K562 (cell line): Measurements from ENCODE around the gene PRKCE. TPM values are rescaled to one million over a fixed set of nuclear protein-coding genes. Genes with fewer than 3 reads are reported as not detected.

Experiments
- BCL6 ChIP-seq: fragments of 250-450 bp; sonication (Bioruptor Pico); IDR thresholded peaks from 2 replicates; pipeline ENCODE4 v1.4.0; 2020
- CBX2 ChIP-seq: fragments of 200-600 bp; sonication (generic); IDR thresholded peaks from one replicate; pipeline ENCODE4 v1.6.1; 2012; ENCODE audit warnings: mild to moderate bottlenecking, low read length, inconsistent platforms; ENCODE audit not compliant: insufficient read depth, poor library complexity, severe bottlenecking
- EHMT2 ChIP-seq: fragments of 450-650 bp; IDR thresholded peaks from 2 replicates; pipeline ENCODE4 v1.6.1; 2018; ENCODE audit warnings: antibody characterized with exemption
- FOSL1 ChIP-seq: fragments of 200-800 bp; sonication (Bioruptor generic); conservative IDR thresholded peaks from 2 replicates; pipeline ENCODE4 v1.6.1; 2016; ENCODE audit warnings: missing genetic modification characterization, missing compliant biosample characterization
- HDAC8 ChIP-seq: fragments of 450-650 bp; IDR thresholded peaks from 2 replicates; pipeline ENCODE4 v1.6.1; 2016; ENCODE audit warnings: mild to moderate bottlenecking, missing genetic modification characterization, moderate library complexity, missing compliant biosample characterization
- HMGN3 ChIP-seq: IDR thresholded peaks from 2 replicates; pipeline ENCODE4 v1.6.1; 2011; ENCODE audit warnings: borderline replicate concordance, low read depth, mild to moderate bottlenecking, mixed read lengths, low read length; ENCODE audit not compliant: insufficient read length; ENCODE audit errors: extremely low read depth
- MCM3 ChIP-seq: fragments of 450-650 bp; IDR thresholded peaks from 2 replicates; pipeline ENCODE4 v1.6.1; 2016
- MLLT1 ChIP-seq, 2 experiments: fragments of 450-650 bp; IDR thresholded peaks; 2 replicates each; pipeline ENCODE4 v1.6.1; 2016
- MLX ChIP-seq, 2 experiments: fragments of 450-650 bp in 1 of 2; sonication (generic) in 1 of 2; formaldehyde crosslinking; conservative IDR thresholded peaks; 2 replicates each; pipeline versions ENCODE4 v1.4.0 to v1.8.1; 2020 to 2022; ENCODE audit warnings: mild to moderate bottlenecking in 1 of 2, missing genetic modification reagents in 1 of 2
- MYC ChIP-seq, 2 experiments: fragments of 250-450 bp in 1 of 2; sonication (Bioruptor Pico) in 1 of 2; IDR thresholded peaks; 2 replicates each; pipeline versions ENCODE4 v1.5.1 to v1.6.1; 2012 to 2021; ENCODE audit warnings: low read depth in 2 of 2, borderline replicate concordance in 1 of 2, improper control_type of control experiment in 1 of 2, low read length in 1 of 2, mild to moderate bottlenecking in 1 of 2, moderate library complexity in 1 of 2
- MYNN ChIP-seq, 2 experiments: sonication (generic); formaldehyde crosslinking in 1 of 2; IDR thresholded peaks; 2 replicates each; pipeline versions ENCODE4 v1.5.0 to v1.6.1; 2016 to 2020; ENCODE audit warnings: antibody characterized with exemption in 1 of 2, missing genetic modification reagents in 1 of 2
- NEUROD1 ChIP-seq: fragments of 150-350 bp; IDR thresholded peaks from 2 replicates; pipeline ENCODE4 v1.6.1; 2014; ENCODE audit warnings: borderline replicate concordance, low read length, low read depth; ENCODE audit not compliant: partially characterized antibody
- NFXL1 ChIP-seq: fragments of 450-650 bp; formaldehyde crosslinking; IDR thresholded peaks from 2 replicates; pipeline ENCODE4 v1.4.0; 2021; ENCODE audit warnings: mild to moderate bottlenecking
- RBFOX2 ChIP-seq: fragments of 200-400 bp; formaldehyde crosslinking; IDR thresholded peaks from 2 replicates; pipeline ENCODE4 v1.6.1; 2017; ENCODE audit warnings: low read depth, mild to moderate bottlenecking, low read length, moderate library complexity
- RFX5 ChIP-seq: IDR thresholded peaks from 2 replicates; pipeline ENCODE4 v1.6.1; 2011; ENCODE audit warnings: low read depth, mild to moderate bottlenecking, improper control_type of control experiment, low read length
- SAP30 ChIP-seq: fragments of 200-600 bp; sonication (generic); IDR thresholded peaks from 2 replicates; pipeline ENCODE4 v1.6.1; 2012; ENCODE audit warnings: borderline replicate concordance, low read depth, mild to moderate bottlenecking, moderate library complexity, low read length, control low read depth, inconsistent platforms; ENCODE audit not compliant: insufficient read depth, poor library complexity, severe bottlenecking
- SMAD3 ChIP-seq: fragments of 450-650 bp; formaldehyde crosslinking; conservative IDR thresholded peaks from 2 replicates; pipeline ENCODE4 v1.4.0; 2020; ENCODE audit warnings: mild to moderate bottlenecking
- SOX6 ChIP-seq: fragments of 450-650 bp; IDR thresholded peaks from 2 replicates; pipeline ENCODE4 v1.6.1; 2014; ENCODE audit warnings: mild to moderate bottlenecking
- SUPT5H ChIP-seq: fragments of 450-650 bp; IDR thresholded peaks from 2 replicates; pipeline ENCODE4 v1.6.1; 2016
- TEAD1 ChIP-seq, 2 experiments: fragments of 450-650 bp in 1 of 2; sonication (generic) in 1 of 2; formaldehyde crosslinking; IDR thresholded peaks; 2 replicates each; pipeline versions ENCODE4 v1.4.0 to v1.8.0; 2020 to 2022; ENCODE audit warnings: mild to moderate bottlenecking in 2 of 2, missing genetic modification reagents in 1 of 2
- XRCC5 ChIP-seq: fragments of 200-400 bp; formaldehyde crosslinking; IDR thresholded peaks from 2 replicates; pipeline ENCODE4 v1.6.1; 2017; ENCODE audit warnings: low read depth, mild to moderate bottlenecking, low read length
- ZBTB1 ChIP-seq: sonication (generic); formaldehyde crosslinking; IDR thresholded peaks from 2 replicates; pipeline ENCODE4 v1.8.1; 2023; ENCODE audit warnings: missing genetic modification reagents, low read depth, mild to moderate bottlenecking, borderline replicate concordance
- polyA plus RNA-seq, 8 experiments: library from polyadenylated mRNA; depleted of rRNA in 4 of 8; stranded (reverse) in 5 of 8; unstranded in 3 of 8; fragments of >200 nt; fragmentation: Nextera tagmentation in 2 of 8; fragmentation: Illumina TruSeq in 1 of 8; extraction: Ambion mirVana in 2 of 8; extraction: Trizol in 1 of 8; gene quantifications; 2 replicates each; pipeline versions ENCODE4 v1.2.1 to v1.2.3, GENCODE V29; 2011 to 2014; ENCODE audit warnings: inconsistent platforms in 1 of 8, missing spikeins in 1 of 8
- total RNA-seq, 7 experiments: library from RNA; depleted of rRNA in 6 of 7; stranded (reverse); fragments of >200 nt in 6 of 7; fragmentation: Illumina TruSeq in 2 of 7; extraction: Trizol in 2 of 7; gene quantifications; 2 replicates each; pipeline versions ENCODE4 v1.2.1 to v1.2.3, GENCODE V29; 2011 to 2021; ENCODE audit warnings: low replicate concordance in 1 of 7
- TF ChIP-seq, protein P1 (sequence below): fragments of 450-650 bp; IDR thresholded peaks from 2 replicates; pipeline ENCODE4 v1.6.1; 2016; ENCODE audit warnings: low read depth, mild to moderate bottlenecking, moderate library complexity
- TF ChIP-seq, protein P2 (sequence below): fragments of 450-650 bp; formaldehyde crosslinking; IDR thresholded peaks from 2 replicates; pipeline ENCODE4 v1.4.0; 2020; ENCODE audit warnings: mild to moderate bottlenecking, moderate library complexity

Gene PRKCE
- total and polyA plus RNA-seq, 9 of the 15 experiments (the other 6 are each of a cell fraction or from before 2014, with no cell fraction given): 0.06 to 1.0 (median 0.22) TPM; not detected in 1

DNA sequence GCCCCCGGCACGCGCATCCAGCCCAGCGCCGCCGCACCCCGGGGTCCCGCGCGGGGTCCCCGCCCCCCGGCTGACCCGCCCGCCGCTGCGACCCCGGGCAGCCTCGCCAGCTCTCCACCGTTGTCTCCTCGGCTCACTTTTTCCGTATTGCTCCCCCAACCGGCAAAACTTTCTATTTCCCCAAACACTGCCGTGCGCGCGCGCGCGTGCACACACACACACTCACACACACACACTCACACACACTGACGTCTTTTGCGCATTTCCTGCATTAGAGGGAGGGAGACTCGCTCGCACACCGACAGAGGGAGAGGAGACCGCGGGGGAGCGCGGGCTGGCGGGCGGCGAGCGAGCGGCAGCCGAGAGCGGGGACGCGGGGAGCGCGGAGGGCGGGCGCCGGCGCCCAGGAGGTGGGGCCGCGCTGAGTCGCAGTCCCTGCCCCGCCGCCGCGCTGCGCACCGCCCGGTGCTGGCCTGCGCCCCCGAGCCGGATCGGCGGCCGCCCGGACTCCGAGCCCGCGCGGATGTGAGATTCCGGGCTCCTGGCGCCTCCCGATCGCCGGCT lies 542 bp upstream of the PRKCE start (continued):
- TF ChIP-seq ZBTB1 (CRISPR knock-in tag): peak; percentile 49; the same call in 1 of the 2 replicates
- TF ChIP-seq HDAC8 (tag): 0 out of 2 replicates have a peak, but pooled peaks have one; percentile 31
- TF ChIP-seq, protein P1, sequence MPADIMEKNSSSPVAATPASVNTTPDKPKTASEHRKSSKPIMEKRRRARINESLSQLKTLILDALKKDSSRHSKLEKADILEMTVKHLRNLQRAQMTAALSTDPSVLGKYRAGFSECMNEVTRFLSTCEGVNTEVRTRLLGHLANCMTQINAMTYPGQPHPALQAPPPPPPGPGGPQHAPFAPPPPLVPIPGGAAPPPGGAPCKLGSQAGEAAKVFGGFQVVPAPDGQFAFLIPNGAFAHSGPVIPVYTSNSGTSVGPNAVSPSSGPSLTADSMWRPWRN: no peak
- TF ChIP-seq MYC (IDR thresholded peaks at IDR 0.05; ENCODE audit: low read depth, low read length): peak; percentile 51; the same call in 1 of the 2 replicates
- TF ChIP-seq MYC (CRISPR knock-in tag; IDR thresholded peaks at IDR 0.05; ENCODE audit: borderline replicate concordance, low read depth): no peak
- TF ChIP-seq, protein P2, sequence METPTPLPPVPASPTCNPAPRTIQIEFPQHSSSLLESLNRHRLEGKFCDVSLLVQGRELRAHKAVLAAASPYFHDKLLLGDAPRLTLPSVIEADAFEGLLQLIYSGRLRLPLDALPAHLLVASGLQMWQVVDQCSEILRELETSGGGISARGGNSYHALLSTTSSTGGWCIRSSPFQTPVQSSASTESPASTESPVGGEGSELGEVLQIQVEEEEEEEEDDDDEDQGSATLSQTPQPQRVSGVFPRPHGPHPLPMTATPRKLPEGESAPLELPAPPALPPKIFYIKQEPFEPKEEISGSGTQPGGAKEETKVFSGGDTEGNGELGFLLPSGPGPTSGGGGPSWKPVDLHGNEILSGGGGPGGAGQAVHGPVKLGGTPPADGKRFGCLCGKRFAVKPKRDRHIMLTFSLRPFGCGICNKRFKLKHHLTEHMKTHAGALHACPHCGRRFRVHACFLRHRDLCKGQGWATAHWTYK (CRISPR knock-in tag): 0 out of 2 replicates have a peak, but pooled peaks have one; percentile 12
- TF ChIP-seq EHMT2: no peak
- no peak for TF ChIP-seq CBX2
- TF ChIP-seq FOSL1 (tag): peak; percentile 29
- TF ChIP-seq BCL6 (CRISPR knock-in tag): no peak
- 0 out of 2 replicates have a peak, but pooled peaks have one; percentile 27 for TF ChIP-seq XRCC5
- peak; percentile 30; the same call in 1 of the 2 replicates for TF ChIP-seq SUPT5H
- TF ChIP-seq NFXL1 (CRISPR knock-in tag): no peak
- TF ChIP-seq HMGN3: peak; percentile 77
- 0 out of 2 replicates have a peak, but pooled peaks have one; percentile 57 for TF ChIP-seq SMAD3
- TF ChIP-seq NEUROD1: no peak
- 0 out of 2 replicates have a peak, but pooled peaks have one; percentile 55 for TF ChIP-seq MCM3
- TF ChIP-seq SAP30: no peak
- peak; percentile 47 to 48; a peak in 2 of 4 replicates for TF ChIP-seq TEAD1 (CRISPR knock-in tag; IDR thresholded peaks at IDR 0.05)
- peak; percentile 47; the same call in 1 of the 2 replicates for TF ChIP-seq MYNN (IDR thresholded peaks at IDR 0.05)
- no peak for TF ChIP-seq MYNN (CRISPR knock-in tag; IDR thresholded peaks at IDR 0.05)
- no peak for TF ChIP-seq MLX (CRISPR knock-in tag; conservative IDR thresholded peaks at IDR 0.05)
- no peak for TF ChIP-seq RFX5
- TF ChIP-seq RBFOX2: peak; percentile 64
- peak; percentile 68; the same call in 1 of the 2 replicates for TF ChIP-seq SOX6
- peak; percentile 48 to 73; a peak in 2 of 4 replicates for TF ChIP-seq MLLT1 (IDR thresholded peaks at IDR 0.05)
